ENCODE measurements around the gene KRT84.
A peak's percentile ranks its signal among the peaks of the same experiment; 100 is the strongest.

Gene KRT84

DNA sequence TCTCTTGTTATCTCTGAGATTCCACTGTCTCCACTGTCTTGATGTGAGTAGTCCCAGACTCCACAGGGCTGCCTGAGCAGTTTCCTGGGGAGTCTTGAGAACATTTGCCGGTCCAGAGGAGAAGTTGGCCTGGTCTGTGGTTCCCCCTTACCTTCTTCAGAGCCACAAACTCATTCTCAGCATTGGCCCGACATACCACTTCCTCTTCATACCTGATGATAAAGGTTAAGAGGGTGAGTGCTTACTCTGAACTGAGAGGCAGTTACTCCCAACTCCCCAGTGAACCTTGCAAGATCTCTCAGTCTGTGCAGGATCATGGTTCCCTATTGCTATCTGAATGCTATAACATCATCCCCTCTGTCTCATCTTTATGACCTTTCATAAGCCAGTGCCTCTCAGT, 2.6 kb downstream of the KRT84 start:
- DNase-seq = no peak

DNA sequence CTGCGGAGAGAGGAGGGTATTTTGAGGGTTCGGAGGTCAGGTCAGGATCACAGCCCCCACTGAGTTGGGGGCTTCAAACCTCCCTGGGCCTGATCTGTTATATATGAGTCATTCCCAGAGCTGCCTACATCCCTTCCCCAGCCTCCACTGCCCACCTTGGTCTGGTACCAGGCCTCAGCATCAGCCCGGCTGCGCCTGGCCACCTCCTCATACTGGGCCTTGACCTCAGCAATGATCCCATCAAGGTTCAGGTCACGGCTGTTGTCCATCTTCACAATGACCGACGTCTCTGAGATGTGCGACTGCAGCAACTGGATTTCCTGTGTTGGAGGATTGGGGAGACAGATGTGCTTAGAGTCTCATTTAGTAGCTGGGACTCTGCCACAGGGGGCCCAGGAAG, 4.2 kb downstream of the KRT84 start:
- no peak for DNase-seq

DNA sequence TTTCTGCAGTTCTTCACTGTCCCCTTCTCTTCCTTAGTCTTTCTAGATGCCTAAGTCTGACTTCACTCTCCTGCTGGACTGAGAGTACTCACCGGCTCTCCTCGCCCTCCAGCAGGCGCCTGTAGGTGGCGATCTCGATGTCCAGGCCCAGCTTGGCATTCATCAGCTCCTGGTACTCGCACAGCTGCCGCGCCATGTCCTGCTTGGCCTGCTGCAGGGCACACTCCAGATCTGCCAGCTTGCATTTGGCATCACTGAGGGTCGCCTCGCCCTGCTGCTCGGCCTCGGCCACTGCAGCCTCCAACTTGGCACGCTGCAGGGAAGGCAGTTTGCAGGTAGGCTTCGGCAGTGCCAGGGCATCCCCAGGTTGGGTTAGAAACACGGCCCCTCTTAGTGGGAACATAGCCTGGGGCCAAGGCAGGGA, 5.2 kb downstream of the KRT84 start:
- peak; percentile 2 for DNase-seq

DNA sequence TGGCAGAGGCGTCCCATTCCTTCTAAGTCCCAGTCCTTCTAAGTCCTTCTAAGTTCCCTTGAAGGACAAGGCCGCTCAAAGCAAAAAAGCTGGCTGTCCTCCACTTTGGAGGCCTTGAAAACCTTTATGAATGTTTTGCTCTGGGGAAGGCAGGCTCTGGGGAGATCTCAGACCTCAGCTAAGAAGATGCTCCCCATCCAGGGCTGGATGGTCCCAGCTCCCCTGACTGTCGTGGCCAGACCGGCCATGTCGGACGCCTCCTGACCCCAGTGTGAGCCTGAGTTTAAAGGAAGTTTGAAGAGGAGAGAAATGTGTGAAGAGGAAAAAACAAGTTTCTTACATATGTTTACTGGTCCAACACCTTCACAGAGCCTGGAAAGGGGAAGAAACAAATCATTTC, 5.9 kb downstream of the KRT84 start:
- no peak for DNase-seq

DNA sequence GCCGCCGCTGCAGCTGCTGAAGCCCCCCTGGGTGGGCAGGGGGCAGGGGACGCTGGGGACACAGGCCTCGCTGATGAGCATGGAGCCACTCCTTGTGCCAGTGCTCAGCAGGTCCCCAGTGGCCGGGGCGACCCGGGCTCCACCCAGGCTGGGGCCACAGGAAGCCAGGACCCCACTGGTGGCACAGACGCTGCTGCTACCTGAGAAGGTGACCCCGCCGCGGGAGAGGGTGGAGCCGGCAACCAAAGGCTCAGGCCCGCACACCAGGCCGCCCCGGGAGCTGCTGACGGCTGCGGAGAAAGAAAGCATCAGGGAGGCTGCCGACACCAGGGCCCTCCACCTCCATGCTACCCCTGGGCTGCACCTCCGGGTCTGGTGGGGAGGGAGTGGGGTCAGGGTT, 7.4 kb downstream of the KRT84 start:
- no peak for DNase-seq

DNA sequence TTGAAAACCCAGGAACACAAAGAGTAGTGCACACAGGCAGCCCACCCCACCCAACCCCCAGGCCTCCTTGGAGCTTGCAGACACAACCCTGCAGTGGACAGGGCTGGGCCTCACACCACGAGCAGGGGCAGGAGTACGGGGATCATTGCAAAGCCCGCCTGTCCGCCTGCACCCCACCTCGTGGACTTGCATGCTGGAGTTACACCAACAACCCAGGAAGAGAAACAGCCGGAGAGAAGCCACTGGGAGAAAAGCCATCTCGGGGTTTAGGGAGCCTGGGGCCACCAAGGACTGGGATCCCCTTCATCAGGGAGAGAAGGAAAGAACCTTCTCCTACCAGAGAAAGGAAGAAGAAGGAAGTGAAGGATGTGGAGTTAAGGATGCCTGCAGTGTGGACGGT, 8.2 kb downstream of the KRT84 start:
- DNase-seq = no peak

DNA sequence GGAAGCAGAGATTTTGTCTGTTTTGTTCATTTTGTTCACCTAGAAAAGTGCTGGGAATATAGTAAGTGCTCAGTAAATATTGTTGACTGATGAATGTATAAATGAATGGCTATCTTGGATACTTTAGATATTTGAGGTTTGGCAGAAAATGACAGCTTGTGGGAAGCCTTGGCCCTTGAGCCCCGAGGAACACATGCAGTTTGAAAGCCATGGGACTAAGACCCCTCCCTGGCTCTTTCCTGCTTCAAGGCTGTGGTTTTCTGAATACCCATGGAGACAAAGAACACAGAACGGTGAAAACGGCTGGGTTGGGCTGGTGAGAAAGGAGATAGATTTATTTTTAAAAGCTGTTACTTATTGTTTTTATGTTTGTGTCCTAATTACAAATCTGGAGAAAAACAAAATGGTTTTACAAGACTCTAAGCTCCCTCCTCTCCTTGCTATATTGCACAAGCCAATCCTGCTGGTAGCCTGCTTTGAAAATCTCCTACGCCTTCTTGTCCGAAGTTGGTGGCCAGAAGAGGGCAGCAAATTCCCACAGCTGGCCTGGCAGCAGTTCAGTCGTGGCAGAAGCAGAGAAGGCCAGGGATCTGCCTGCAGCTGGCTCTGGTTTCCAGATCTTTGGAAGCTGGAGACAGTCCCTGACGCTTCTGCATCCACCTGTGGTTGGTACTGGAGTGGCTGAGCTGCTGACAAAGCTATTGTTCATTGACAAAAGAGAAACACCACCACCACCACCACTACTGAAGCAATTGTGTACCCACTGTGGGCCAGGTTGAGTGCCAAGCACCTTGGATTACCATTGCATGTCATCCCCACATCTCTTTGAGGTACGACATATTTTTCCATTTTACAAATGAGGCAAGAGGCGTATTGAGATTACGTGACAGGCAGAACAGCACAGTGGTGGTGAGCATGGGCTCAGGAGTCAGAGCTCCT, 13.0 kb downstream of the KRT84 start:
- DNase-seq = peak; percentile 47

DNA sequence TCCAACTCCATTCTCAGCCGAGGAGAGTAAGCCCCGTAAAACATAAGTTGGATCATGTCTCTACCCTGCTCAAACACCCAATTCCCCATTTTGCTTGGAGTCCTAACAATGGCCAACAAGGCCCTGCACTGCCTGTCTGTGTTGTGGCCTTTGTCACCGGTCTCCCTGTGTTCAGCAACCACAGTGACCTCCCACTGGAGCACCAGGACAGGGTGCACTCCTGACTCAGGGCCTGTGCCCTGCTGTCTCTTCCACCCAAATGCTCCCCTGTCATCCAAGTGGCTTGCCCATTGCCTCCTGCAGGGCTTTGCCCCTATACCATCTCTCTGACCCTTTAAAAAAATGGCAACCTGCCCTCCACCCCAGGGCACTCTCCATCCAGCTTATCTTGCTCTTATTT, 13.7 kb downstream of the KRT84 start:
- no peak for DNase-seq

DNA sequence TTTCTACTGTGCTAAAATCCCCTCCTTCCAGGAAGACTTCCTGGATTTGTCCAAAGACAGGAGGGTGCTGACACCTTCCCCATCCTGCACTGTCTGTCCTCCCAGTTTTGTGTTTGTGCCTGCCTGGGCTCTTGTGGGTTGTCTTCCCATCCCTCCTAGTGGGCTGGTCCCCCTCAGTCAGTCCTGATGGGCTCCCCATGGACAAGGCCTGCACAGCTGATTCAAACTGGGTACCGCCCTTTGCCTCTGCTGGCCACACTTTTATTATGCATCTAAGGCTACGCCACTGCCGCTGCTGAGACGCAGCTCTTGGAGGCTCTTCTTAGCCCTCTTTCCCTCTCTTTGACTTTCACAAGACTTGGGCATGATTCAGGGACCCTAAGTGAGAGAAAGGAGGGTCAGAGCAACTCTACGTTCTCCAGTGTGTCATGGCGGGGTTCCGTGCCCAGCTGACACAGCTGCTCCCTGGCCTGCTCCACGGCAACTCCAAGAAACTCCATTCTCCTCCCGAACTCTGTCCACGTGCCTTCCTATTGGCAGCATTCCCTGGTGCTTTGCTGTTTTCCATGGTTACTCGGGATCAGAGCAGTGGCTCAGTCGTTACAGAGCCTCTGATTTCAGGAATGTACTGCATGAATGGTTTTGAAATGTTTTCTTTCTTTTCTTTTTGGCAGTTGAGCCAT, 14.4 kb downstream of the KRT84 start:
- no peak for DNase-seq

DNA sequence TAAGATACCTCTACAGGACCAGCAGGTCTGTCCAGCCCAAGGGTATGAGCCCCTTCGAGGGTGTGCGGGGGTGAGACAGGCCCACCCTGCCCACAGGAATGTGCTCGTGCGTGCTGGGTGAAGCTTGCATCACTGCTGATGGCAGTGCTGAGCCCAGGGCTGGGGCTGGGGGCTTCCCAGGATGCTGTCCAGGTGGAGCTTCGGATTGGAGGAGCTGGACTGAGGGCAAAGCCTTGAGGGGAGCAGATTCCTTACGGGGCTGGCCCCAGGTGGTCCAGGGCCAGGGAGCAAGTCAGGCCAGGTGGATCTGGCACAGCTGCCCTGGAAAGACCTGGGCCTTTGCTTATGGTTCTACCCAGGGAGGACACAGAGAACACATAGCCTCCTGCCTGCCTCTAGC, 15.6 kb downstream of the KRT84 start:
- no peak for DNase-seq

DNA sequence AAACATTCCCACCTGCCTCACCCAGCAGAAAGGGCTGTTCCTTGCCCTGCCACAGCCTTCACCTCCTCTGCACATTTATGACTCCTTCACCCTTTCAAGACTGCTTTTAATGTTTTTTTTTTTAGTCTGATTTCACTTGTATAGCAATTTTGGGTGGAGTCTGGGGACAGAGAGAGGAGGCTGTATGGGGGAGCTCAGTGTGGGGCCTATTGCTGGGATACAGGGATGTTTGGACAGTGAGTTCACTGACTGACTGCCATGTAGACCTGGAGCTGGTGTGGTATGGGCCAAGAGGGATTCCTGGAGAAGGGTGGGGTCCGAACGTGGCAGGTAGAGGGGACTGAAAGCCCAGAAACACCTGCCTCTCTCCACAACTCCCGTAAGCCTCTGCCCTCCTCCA, 16.2 kb downstream of the KRT84 start:
- DNase-seq = no peak

DNA sequence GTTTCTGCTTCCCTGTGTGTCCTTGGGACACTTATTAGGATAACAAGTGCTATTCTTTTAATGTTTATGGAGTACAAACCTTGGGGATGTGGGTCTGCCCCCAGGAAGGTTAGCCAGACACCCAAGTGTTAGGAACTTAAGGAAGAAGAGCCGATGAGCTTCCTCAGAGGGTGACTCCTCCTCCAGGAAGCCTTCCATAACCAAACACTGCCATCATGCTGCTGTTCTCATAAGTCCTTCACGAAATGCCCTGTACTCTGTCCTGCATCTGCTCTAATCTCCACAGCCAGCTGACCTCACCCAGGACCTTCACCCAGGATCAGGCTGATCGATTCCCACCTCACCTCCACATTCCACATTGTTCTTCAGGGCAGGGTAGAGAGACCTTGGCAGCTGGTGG, 16.9 kb downstream of the KRT84 start:
- DNase-seq = no peak

DNA sequence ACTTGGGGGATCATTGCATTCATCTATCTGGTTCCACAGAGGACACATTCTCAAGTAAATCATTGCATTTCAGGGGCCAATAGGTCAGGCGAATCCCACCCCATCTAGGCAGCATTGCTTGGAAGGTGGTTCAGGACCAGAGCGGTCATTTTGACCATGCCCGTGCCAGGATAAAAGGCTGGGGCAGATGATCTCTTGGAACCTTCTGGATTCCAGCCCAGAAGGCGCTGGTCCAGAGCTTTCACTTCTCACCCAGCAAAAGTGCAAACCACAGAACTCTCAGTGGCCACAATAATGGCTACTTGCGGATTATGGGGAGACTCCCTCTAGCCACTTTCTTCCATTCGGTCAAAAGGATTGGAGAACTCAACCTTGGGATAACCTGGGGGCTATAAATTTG, 17.6 kb downstream of the KRT84 start:
- DNase-seq = no peak

DNA sequence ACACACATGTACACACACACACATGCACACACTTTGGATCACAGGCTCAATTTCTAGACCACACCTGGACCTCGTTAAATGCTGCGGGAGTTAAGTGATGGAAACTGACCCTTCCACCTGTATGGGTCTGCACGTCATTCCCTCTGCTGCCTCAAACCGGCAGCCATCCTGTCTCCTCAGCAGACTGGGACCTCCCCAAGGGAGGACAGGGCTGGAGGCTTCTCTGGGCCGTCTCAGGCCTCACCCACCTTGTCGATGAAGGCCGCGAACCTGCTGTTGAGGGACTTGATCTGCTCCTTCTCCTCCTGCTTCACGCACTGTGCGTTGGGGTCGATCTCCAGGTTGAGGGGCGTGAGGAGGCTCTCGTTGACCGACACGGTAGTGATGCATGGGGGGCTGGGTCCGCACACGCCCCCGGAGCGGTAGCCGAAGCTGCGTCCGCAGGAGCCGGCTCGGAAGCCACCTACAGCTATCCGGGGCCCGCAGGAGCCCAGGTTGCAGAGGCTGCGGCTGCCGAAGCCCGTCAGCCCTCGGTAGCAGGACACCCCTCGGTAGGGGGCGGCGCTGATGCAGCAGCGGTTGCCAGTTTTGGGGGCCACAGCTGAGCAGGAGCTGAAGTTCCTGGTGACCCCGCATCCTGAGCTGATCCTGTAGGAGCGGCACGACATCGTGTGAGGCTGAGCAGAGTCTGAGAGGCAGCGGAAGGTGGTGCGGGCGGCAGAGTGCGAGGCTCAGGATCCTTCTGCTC, 18.5 kb downstream of the KRT84 start, which contains the start of gene KRT85:
TSS of gene KRT85 (minus strand) at position 744 of the 748 bp plus-strand sequence. CDS start at position 668, 76 bp downstream.
- no peak for DNase-seq

DNA sequence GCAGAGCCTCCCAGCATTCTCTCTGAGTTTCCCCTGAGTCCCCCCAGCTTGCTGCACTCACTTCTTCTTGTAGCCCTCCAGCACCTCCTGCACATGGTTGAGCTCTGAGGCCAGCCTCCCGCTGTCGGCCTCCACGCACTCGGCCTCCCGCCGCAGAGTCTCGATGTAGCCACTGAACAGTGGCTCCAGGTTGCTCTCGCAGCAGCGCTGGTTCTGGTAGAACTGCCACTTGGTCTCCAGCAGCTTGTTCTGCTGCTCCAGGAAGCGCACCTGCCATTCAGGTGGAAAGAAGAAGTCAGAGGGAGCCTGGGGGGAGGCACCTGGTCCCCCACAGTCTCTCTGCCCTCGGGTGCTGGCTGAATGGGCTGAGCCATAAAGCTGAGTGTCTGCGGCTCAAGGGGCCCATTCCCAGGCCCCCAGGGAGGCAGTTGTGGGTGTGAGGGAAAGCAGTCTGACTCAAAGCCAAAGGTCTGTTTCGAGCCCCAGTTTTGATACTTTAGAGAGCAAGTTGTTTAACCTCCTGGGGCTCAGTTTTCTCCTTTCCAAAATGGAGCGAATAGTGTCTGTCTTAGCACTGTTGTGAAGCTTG, 20.5 kb downstream of the KRT84 start:
- no peak for DNase-seq

DNA sequence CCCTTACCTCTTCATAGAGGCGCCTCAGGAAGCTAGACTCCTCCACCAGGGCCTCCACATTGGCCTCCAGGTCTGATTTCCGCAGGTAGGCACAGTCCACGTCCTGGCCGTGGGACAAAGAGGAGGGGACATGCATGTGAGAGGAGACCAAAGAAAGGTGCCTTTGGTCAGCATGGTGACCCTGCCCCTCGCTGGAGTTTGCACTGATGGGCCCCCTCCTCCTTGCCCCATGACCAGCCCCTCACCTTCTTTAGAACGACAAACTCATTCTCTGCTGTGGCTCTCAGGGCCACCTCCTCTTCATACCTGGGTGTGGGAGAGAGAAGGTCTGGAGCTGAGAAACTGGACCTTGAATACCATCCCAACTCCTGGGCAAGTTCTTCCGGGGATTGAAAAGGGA, 21.4 kb downstream of the KRT84 start:
- DNase-seq = no peak

DNA sequence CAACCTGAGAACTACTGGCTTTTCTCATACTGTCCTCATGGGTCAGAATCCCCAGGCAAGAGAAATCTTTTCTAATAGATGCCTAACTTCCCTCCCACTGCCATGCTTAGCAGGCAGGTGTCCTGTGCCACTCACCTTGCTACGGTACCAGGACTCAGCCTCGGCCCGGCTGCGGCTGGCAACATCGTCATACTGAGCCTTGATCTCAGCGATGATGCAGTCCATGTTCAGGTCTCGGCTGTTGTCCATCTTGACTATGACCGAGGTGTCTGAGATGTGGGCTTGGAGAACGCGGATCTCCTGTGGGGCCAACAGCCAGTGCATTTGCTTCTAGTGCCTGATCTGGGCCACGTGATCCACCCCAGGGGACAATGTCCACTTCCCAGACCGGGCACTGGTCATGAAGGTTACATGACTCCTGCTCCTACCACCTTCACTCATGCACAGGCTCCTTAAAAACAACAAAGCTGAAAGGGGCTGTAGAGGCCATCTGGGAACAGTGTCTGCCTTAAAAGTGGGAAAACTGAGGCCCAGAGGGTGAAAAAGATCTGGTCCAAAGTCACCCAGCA, 22.3 kb downstream of the KRT84 start:
- no peak for DNase-seq

DNA sequence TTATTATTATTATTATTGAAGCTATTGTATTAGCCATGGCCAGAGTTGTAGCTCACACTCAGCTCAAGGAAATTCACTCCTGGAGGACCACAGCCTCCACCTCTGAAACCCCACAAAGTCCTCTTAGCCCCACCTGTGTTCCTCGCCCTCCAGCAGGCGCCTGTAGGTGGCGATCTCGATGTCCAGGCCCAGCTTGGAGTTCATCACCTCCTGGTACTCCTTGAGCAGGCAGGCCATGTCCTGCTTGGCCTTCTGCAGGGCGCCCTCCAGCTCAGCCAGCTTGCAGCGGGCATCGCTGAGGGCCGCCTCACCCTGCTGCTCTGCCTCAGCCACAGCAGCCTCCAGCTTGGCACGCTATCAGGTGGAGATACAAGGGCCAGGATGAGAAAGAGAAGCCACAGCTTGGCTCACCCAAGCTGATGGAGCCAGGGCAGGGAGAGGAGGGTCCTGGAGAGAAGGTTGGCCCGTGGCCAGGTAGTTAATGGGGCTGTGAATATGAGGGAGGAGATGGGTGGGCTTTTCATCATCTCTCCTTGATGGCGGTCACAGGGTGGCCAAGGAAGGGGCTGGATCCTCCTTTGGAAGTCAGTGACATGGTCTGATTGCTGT, 23.2 kb downstream of the KRT84 start:
- DNase-seq = no peak

DNA sequence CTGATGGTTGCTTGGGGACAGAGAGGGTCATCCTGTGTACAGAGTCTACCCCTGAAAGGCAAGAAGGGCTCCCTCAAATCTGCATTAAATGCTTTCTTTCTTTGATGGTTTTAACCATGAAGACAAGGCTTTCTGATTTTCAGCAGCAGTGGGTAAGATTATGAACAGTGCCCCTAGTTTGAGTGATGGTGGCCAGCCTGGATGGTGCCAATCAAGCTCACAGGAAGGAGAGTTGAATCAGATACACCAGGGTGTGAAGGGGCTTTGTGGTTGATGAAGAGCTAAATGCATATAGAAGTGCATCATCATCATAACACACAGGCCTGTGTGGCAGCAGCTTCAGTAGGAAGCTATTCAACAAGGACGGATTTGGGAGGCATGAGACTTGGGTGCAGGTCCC, 23.9 kb downstream of the KRT84 start:
- no peak for DNase-seq

DNA sequence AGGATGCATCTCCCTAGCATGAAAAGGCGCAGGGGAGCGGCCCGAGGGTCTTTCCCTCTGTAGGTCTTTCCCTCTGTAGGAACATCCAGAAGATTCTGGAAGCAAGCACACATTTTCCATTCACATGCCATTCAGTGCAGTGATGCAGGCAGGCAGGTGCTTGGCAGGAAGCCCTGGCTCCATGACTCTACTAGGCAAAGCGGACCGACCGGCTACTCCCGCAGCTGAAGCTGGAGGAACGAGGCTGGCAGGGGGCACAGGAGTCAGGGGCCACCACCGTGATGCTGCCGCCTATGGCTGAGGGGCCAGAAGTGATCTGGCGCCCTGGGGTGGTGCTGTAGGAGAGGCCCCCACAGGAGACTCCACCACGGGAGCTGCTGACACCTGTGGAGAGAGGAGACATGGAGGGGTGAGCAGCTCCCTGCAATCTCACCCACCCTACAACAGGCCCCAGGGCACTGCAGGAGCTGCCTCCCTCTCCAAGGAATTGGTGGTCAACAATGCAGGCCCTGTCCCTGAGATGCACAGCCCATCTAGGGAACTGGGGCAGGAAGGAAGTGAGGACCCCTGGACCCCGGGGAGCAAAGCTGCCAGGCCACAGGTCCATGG, 24.7 kb downstream of the KRT84 start:
- no peak for DNase-seq

DNA sequence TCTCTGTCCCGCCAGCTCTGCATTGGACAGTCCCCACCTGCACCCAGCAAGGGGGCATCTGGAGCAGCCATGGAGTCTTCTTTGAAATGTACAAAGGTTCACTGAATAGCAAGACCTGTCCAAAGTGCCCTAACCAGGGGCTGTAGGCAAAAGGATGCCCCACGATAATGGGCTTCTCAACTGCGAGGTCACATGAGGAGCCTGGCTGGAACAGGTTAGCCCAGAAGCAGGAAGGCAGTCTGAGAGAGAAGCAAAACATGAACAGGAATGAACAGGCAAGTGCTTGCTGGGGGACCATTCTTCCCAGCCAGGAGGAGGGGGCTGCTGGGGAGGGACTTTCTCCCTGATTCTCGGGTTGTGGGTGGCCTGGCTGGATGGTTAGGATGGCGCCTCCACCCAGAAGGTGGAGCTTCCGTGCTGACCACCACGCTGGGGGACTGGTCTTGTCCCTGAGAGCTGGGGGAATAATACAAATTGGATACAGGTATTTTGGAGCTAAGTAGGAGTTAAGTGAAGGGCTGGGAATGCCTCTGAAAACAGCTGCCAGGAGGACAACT, 25.3 kb downstream of the KRT84 start:
- no peak for DNase-seq

All from SHP77 treated with DMSO at 0.1 percent for 48 hours (cell line).